HepG2 (cell line): Measurements from ENCODE around the gene TEKTIP1. TPM values are rescaled to one million over a fixed set of nuclear protein-coding genes. Genes with fewer than 3 reads are reported as not detected.
A peak's percentile ranks its signal among the peaks of the same experiment; 100 is the strongest.

Experiments
- DDIT3 ChIP-seq: sonication (generic); formaldehyde crosslinking; IDR thresholded peaks from 2 replicates; pipeline ENCODE4 v1.4.0; 2020; ENCODE audit warnings: mild to moderate bottlenecking, missing genetic modification reagents
- FOXK2 ChIP-seq: fragments of 450-650 bp; IDR thresholded peaks from 2 replicates; pipeline ENCODE4 v1.6.1; 2016
- KLF9 ChIP-seq: IDR thresholded peaks from 2 replicates; pipeline ENCODE4 v1.6.1; 2016; ENCODE audit warnings: low read depth
- PCBP1 ChIP-seq: fragments of 200-400 bp; formaldehyde crosslinking; IDR thresholded peaks from 2 replicates; pipeline ENCODE4 v1.6.1; 2017; ENCODE audit warnings: mild to moderate bottlenecking, low read depth, low read length, borderline replicate concordance
- PREB ChIP-seq: sonication (generic); formaldehyde crosslinking; IDR thresholded peaks from 2 replicates; pipeline ENCODE4 v1.4.0; 2020; ENCODE audit warnings: missing genetic modification reagents
- SIX4 ChIP-seq: sonication (generic); formaldehyde crosslinking; IDR thresholded peaks from 2 replicates; pipeline ENCODE4 v1.4.0; 2020; ENCODE audit warnings: missing genetic modification reagents
- SP1 ChIP-seq, 2 experiments: fragments of 450-650 bp in 1 of 2; sonication (generic) in 1 of 2; formaldehyde crosslinking in 1 of 2; IDR thresholded peaks; 2 replicates each; pipeline versions ENCODE4 v1.4.0 to v1.6.1; 2016 to 2020; ENCODE audit warnings: missing genetic modification reagents in 1 of 2
- SRF ChIP-seq: IDR thresholded peaks from 2 replicates; pipeline ENCODE4 v1.6.1; 2011; ENCODE audit warnings: mild to moderate bottlenecking, low read depth, low read length, moderate library complexity
- TFAP4 ChIP-seq: sonication (generic); IDR thresholded peaks from 2 replicates; pipeline ENCODE4 v1.6.1; 2016; ENCODE audit warnings: low read depth, borderline replicate concordance
- ZBTB33 ChIP-seq: sonication (generic); formaldehyde crosslinking; IDR thresholded peaks from 2 replicates; pipeline ENCODE4 v1.4.0; 2020; ENCODE audit warnings: missing genetic modification reagents
- ZHX1 ChIP-seq: sonication (generic); formaldehyde crosslinking; IDR thresholded peaks from 2 replicates; pipeline ENCODE4 v1.8.1; 2022; ENCODE audit warnings: low read depth, mild to moderate bottlenecking, missing genetic modification reagents
- ZNF414 ChIP-seq: sonication (generic); formaldehyde crosslinking; IDR thresholded peaks from 2 replicates; pipeline ENCODE4 v1.5.0; 2020; ENCODE audit warnings: missing genetic modification reagents
- ZNF704 ChIP-seq: sonication (generic); formaldehyde crosslinking; IDR thresholded peaks from 2 replicates; pipeline ENCODE4 v1.8.1; 2023; ENCODE audit warnings: mild to moderate bottlenecking, inconsistent platforms, moderate library complexity, missing genetic modification reagents, borderline replicate concordance
- ZNF737 ChIP-seq: sonication (generic); formaldehyde crosslinking; IDR thresholded peaks from 2 replicates; pipeline ENCODE4 v1.5.0; 2020; ENCODE audit warnings: missing genetic modification reagents, mild to moderate bottlenecking, borderline replicate concordance
- ZNF740 ChIP-seq: sonication (generic); formaldehyde crosslinking; IDR thresholded peaks from 2 replicates; pipeline ENCODE4 v1.4.0; 2020; ENCODE audit warnings: missing genetic modification reagents
- polyA plus RNA-seq, 8 experiments: library from polyadenylated mRNA; depleted of rRNA in 3 of 8; stranded (reverse) in 7 of 8; unstranded in 1 of 8; fragments of >200 nt; fragmentation: Illumina TruSeq in 4 of 8; extraction: Trizol in 4 of 8; gene quantifications; 2 replicates each; pipeline versions ENCODE4 v1.2.1 to v1.2.3, GENCODE V29; 2011 to 2016; ENCODE audit warnings: low read depth in 4 of 8, missing spikeins in 1 of 8, mixed read lengths in 1 of 8; ENCODE audit not compliant: insufficient read depth in 1 of 8
- total RNA-seq, 5 experiments: library from RNA; depleted of rRNA; stranded (reverse); fragments of >200 nt; fragmentation: Illumina TruSeq; extraction: Trizol; gene quantifications; 2 replicates each; pipeline ENCODE4 v1.2.3, GENCODE V29; 2016; ENCODE audit warnings: low read depth in 1 of 5

The TEKTIP1 gene
- total and polyA plus RNA-seq, 2 of the 13 experiments (the other 11 are each of a cell fraction or from before 2014, with no cell fraction given), result not detected

- no peak for TF ChIP-seq SIX4 (CRISPR knock-in tag)
- no peak for TF ChIP-seq ZNF737 (CRISPR knock-in tag)
- no peak for TF ChIP-seq ZHX1
- TF ChIP-seq ZNF414, result no peak
- peak; percentile 92 for TF ChIP-seq ZBTB33 (CRISPR knock-in tag)
- TF ChIP-seq PCBP1, result no peak
- TF ChIP-seq SRF, result no peak
- TF ChIP-seq KLF9 (CRISPR knock-in tag), result no peak
- TF ChIP-seq ZNF740 (CRISPR knock-in tag), result no peak
- TF ChIP-seq PREB (CRISPR knock-in tag), result no peak
- no peak for TF ChIP-seq ZNF704
- no peak for TF ChIP-seq TFAP4
- TF ChIP-seq DDIT3 (CRISPR knock-in tag), result no peak
- no peak for TF ChIP-seq FOXK2
- TF ChIP-seq SP1 (IDR thresholded peaks at IDR 0.05), result no peak
- no peak for TF ChIP-seq SP1 (CRISPR knock-in tag; IDR thresholded peaks at IDR 0.05)
Observed at GRCh38 chr19:3507371-3508120, 31.4 kb upstream of the TEKTIP1 start (continued).
